Suprapubic skin (tissue), 4 donors: ENCODE data around the gene CLEC2D. TPM values are rescaled to one million over a fixed set of nuclear protein-coding genes. Genes with fewer than 3 reads are reported as not detected.

Source experiments
- DNase-seq, 2 donors: peaks; one replicate each; pipeline ENCODE4 v3.0.0-alpha.2; 2019; ENCODE audit warnings: low spot score in 2 of 2
- H3K27ac ChIP-seq: fragments of 200-600 bp; sonication (generic); one replicate; pipeline ENCODE4 v1.5.1; 2019
- H3K27me3 ChIP-seq: fragments of 200-600 bp; sonication (generic); one replicate; pipeline ENCODE4 v1.5.1; 2019
- H3K36me3 ChIP-seq: fragments of 200-600 bp; sonication (generic); one replicate; pipeline ENCODE4 v1.5.1; 2019
- H3K4me1 ChIP-seq: fragments of 200-600 bp; sonication (generic); one replicate; pipeline ENCODE4 v1.5.1; 2019
- H3K4me3 ChIP-seq: fragments of 200-600 bp; sonication (generic); one replicate; pipeline ENCODE4 v1.5.1; 2019; ENCODE audit warnings: mild to moderate bottlenecking
- H3K9me3 ChIP-seq: fragments of 200-600 bp; sonication (generic); one replicate; pipeline ENCODE4 v1.5.1; 2019
- CTCF ChIP-seq, 2 donors: fragments of 200-600 bp in 1 of 2; fragments of 450-650 bp in 1 of 2; sonication (generic) in 1 of 2; IDR thresholded peaks; one replicate each; pipeline ENCODE4 v1.5.1; 2016 to 2019; ENCODE audit warnings: antibody characterized with exemption in 2 of 2, mild to moderate bottlenecking in 1 of 2, moderate library complexity in 1 of 2
- EP300 ChIP-seq: sonication (generic); formaldehyde crosslinking; IDR thresholded peaks from one replicate; pipeline ENCODE4 v1.6.1; 2017; ENCODE audit warnings: antibody characterized with exemption
- POLR2A ChIP-seq, 2 donors: fragments of 450-650 bp; IDR thresholded peaks; one replicate each; pipeline ENCODE4 v1.6.1; 2017; ENCODE audit warnings: antibody characterized with exemption in 2 of 2, mild to moderate bottlenecking in 2 of 2, moderate library complexity in 2 of 2
- POLR2AphosphoS5 ChIP-seq, 3 donors: sonication (generic); formaldehyde crosslinking; IDR thresholded peaks; one replicate each; pipeline ENCODE4 v1.6.1; 2017; ENCODE audit warnings: antibody characterized with exemption in 3 of 3
- WGBS: methylation state at CpG from one replicate; pipeline ENCODE4 v1.1.5; 2018; 5-methylcytosine and 5-hydroxymethylcytosine counted together
- total RNA-seq, 4 donors: library from RNA; depleted of rRNA; stranded (reverse); fragments of >200 nt; gene quantifications; one replicate each; pipeline ENCODE4 v1.1.0, GENCODE V29; 2016

Gene CLEC2D
- total RNA-seq, 4 donors from 2014 or later, result 2.3 to 12.2 (median 5.0) TPM

- DNase-seq, result no peak
- 64% methylated on average over 5 of the region's 5 CpGs for WGBS
Observed at GRCh38 chr12:9721394-9722092, 52.0 kb downstream of the CLEC2D start.

GRCh38 chr12:9724023-9724422, 54.5 kb downstream of the CLEC2D start:
- no peak for DNase-seq
- H3K27me3 ChIP-seq, result no peaks in the 10 kb centered on the region
- no peak overlapping the region for H3K4me3 ChIP-seq
- WGBS, result 94% methylated on average over 1 of the region's 1 CpG
- no peaks in the 10 kb centered on the region for H3K4me1 ChIP-seq
- no peak overlapping the region for H3K27ac ChIP-seq
- no peaks in the 10 kb centered on the region for H3K9me3 ChIP-seq
- TF ChIP-seq CTCF (IDR thresholded peaks at IDR 0.05), result no peak
- TF ChIP-seq POLR2A (IDR thresholded peaks at IDR 0.05), result no peak
- TF ChIP-seq EP300, result no peak
- no peak for TF ChIP-seq POLR2AphosphoS5 (IDR thresholded peaks at IDR 0.05)
- H3K36me3 ChIP-seq, result no peaks in the 10 kb centered on the region

More at GRCh38 chr12:9721394-9722092, 52.0 kb downstream of the CLEC2D start:
- no peaks in the 10 kb centered on the region for H3K9me3 ChIP-seq
- no peak for TF ChIP-seq CTCF (IDR thresholded peaks at IDR 0.05)
- TF ChIP-seq POLR2AphosphoS5 (IDR thresholded peaks at IDR 0.05), result no peak
- TF ChIP-seq POLR2A (IDR thresholded peaks at IDR 0.05), result no peak
- TF ChIP-seq EP300, result no peak
- no peaks in the 10 kb centered on the region for H3K36me3 ChIP-seq
- no peaks in the 10 kb centered on the region for H3K4me1 ChIP-seq
- no peak overlapping the region for H3K27ac ChIP-seq
- H3K27me3 ChIP-seq, result no peaks in the 10 kb centered on the region
- H3K4me3 ChIP-seq, result no peak overlapping the region

GRCh38 chr12:9725213-9725870, 55.8 kb downstream of the CLEC2D start:
- TF ChIP-seq EP300 (no peak), CTCF (IDR thresholded peaks at IDR 0.05) (no peak), POLR2AphosphoS5 (IDR thresholded peaks at IDR 0.05) (no peak), POLR2A (IDR thresholded peaks at IDR 0.05) (no peak)
- Histone ChIP-seq H3K27me3 (no peaks in the 10 kb centered on the region), H3K36me3 (no peaks in the 10 kb centered on the region), H3K9me3 (no peaks in the 10 kb centered on the region), H3K27ac (no peak overlapping the region), H3K4me1 (no peaks in the 10 kb centered on the region), H3K4me3 (no peak overlapping the region)
- no peak for DNase-seq
- 63% methylated on average over 2 of the region's 2 CpGs for WGBS

- DNase-seq, result no peak
Observed at GRCh38 chr12:9727813-9728212, 58.3 kb downstream of the CLEC2D start.

More at GRCh38 chr12:9727813-9728212, 58.3 kb downstream of the CLEC2D start:
- H3K4me1 ChIP-seq, result no peaks in the 10 kb centered on the region
- H3K27me3 ChIP-seq, result no peaks in the 10 kb centered on the region
- H3K36me3 ChIP-seq, result no peaks in the 10 kb centered on the region
- 79% methylated on average over 1 of the region's 1 CpG for WGBS
- TF ChIP-seq CTCF (IDR thresholded peaks at IDR 0.05) (no peak), POLR2A (IDR thresholded peaks at IDR 0.05) (no peak), EP300 (no peak), POLR2AphosphoS5 (IDR thresholded peaks at IDR 0.05) (no peak)
- no peak overlapping the region for H3K27ac ChIP-seq
- H3K4me3 ChIP-seq, result no peak overlapping the region
- H3K9me3 ChIP-seq, result no peaks in the 10 kb centered on the region
